HG02610 (cell line): Measurements from ENCODE around the gene PEX3.
A peak's percentile ranks its signal among the peaks of the same experiment; 100 is the strongest.
"Not testable (repeated sequence)": the region's sequence is repeated elsewhere in the genome, so short reads cannot be mapped to it uniquely, and the experiment has no call there.

Experiments used
- ATAC-seq: cut with Tn5 transposase; IDR thresholded peaks from one replicate; pipeline ENCODE4 v1.9.1; 2021; ENCODE audit warnings: mild to moderate bottlenecking, moderate library complexity; ENCODE audit not compliant: unreplicated experiment

Gene PEX3

DNA sequence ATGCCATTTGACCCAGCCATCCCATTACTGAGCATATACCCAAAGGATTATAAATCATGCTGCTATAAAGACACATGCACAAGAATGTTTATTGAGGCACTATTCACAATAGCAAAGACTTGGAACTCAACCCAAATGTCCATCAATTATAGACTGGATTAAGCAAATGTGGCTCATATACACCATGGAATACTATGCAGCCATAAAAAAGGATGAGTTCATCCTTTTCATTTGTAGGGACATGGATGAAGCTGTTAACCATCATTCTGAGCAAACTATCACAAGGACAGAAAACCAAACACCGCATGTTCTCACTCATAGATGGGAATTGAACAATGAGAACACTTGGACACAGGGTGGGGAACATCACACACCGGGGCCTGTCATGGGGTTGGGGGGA is 2.7 kb upstream of the PEX3 start:
- ATAC-seq = not testable (repeated sequence)

GRCh38 chr6:143449082-143449713 is 1.4 kb upstream of the PEX3 start:
- no peak for ATAC-seq

GRCh38 chr6:143449714-143450452 is 722 bp upstream of the PEX3 start:
- peak; percentile 1 for ATAC-seq

GRCh38 chr6:143451531-143451930 is 926 bp downstream of the PEX3 start:
- no peak for ATAC-seq

DNA sequence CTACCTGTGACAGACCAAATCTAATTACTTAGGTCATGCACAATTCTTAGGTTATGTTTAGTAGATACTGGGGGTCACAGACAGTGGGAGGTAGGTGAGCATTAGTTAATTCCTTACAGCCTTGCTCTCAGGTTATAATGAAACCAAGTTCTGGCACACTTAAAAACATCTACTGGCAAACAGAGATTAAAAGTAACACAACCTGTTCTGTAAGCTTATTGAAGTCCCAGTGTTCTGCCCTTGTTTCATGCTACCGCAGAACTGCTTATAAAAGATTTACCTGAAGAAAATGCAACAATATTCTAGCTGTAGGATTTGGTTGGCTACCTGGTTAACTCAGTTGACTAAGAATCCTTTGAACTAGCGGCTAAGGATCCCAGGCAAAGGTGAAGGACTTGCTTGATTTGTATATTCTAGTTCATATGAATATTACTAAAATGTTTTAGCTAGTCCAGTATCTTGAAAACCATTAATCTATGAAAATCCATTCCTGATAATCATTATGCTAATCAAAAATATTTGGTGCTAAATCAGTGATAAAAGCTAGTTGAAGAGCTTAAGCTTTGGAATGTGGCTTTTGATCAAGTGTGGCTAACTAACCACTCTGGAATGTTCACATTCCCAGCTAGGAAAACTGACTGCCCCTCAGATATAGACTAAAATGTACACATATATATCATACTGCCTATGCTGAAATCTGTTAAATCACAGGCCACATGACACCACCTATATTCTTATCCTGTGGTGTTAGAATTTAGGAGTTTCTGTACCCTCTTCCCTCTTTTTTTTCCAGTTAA is 7.2 kb downstream of the PEX3 start:
- no peak for ATAC-seq

DNA sequence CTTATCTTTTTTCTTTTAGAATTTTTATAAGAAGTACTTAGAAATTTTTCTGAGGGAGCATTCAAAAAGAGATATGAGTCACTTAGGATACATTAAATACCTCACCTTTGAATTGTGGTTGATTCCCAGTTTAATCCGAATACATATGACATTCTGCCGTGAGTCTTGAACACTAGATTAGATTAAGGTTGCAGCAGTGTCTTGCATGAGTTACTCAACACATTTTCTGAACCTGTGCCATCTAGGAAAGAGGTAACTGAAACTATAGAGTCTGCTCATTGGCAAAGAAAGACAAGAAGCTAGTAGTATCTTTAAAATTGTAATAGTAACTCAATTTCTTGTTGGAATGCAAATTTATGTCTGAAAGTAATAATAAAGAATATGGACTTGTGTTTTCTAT is 14.9 kb downstream of the PEX3 start:
- no peak for ATAC-seq

GRCh38 chr6:143468026-143468425 is 17.4 kb downstream of the PEX3 start:
- no peak for ATAC-seq

DNA sequence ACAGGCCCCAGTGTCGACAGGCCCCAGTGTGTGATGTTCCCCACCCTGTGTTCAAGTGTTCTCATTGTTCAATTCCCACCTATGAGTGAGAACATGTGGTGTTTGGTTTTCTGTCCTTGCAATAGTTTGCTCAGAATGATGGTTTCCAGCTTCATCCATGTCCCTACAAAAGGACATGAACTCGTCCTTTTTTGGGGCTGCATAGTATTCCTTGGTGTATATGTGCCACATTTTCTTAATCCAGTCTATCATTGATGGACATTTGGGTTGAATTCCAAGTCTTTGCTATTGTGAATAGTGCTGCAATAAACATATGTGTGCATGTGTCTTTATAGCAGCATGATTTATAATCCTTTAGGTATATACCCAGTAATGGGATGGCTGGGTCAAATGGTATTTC is 18.2 kb downstream of the PEX3 start:
- not testable (repeated sequence) for ATAC-seq

DNA sequence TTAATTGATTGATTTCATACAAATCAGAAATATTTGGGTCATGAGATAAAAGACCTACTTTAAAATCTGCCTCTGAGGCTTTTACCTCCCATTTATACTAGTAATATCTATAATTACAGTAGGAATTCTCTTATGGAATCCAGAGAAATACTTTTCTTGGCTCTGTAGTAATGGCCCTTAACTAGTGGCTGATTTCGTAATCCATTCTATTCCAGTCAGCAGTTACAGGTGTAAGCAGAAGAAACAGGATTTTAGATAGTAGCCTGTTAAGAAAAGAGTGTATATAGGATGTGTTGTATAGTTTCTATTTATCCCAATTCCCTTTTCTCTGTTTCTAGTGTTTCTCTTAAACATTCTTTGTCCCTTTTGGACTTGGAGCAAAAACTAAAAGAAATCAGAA is 21.2 kb downstream of the PEX3 start:
- no peak for ATAC-seq

DNA sequence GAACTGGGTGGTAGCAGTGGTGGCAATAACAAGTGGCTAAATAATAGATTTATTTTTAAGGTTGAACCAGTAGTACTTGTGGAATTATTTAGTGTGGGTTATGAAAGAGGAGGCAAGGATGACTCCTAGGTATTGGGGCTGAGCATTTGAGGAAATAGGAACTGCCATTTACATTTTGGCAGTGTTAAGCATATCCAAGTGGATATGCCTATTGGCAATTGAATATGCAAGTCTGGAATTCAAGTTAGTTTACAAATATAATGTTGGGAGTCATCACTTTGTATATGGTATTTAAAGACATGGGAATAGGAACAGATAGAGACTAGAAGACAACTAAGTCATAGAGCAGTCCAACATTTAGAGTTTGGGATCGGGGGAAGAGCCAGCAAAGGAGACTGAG is 25.9 kb downstream of the PEX3 start:
- no peak for ATAC-seq

- ATAC-seq = peak; percentile 71
Observed at GRCh38 chr6:143478479-143479062, 28.0 kb downstream of the PEX3 start.

- no peak for ATAC-seq
Observed at GRCh38 chr6:143482593-143482992, 32.0 kb downstream of the PEX3 start.

DNA sequence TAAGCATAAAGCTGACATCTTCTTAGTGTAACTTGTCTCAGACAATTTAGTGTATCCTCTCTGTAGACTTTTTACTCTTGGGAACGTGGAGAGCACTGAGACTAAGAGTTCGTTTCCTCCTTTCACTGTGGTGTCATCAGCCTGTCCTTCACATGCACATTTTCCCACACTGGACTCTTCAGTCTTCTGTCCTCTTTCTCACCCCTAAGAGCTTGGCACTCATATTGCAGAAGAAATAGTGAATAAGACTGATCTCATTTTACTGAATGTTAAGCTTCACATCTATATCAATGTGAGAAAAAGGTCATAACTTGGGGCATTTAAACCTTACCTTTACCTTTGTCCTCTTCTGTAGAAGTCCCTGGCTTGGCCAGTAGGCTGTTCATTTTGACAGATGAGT is 35.4 kb downstream of the PEX3 start:
- ATAC-seq = no peak

DNA sequence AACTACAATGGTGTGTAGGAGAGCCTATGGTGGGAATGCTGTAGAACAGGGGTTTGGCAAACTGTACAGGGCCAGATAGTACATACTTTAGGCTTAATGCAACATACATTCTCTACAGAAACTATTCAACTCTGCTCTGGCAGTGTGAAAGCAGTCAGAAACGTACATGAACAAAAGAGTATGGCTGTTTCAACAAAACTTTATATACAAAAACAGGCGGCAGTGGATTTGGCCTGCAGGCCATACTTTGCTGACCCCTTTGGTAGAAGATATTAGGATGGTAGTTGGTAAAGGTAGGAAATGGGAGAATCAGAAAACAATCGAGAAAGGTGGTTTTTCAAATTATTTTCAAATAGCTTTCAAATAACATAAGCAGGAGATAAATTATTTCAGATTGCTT is 36.1 kb downstream of the PEX3 start:
- ATAC-seq = no peak

DNA sequence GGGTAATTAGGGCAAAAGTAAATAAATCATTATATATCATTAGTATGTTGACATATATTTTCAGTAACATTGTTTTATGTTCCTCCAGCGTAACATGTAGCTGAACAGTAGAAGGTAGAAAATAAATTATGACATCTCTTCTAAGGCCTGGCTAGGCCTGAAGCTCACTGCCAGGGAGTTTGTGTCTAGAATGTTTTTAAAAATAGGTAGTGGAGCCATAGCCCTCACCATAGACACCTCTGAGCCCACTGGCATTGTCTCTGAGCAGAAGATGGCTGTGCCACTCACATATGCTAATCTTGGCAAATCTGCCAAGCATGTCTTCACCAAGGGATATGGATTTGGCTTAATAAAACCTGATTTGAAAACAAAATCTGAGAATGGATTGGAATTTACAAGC is 39.6 kb downstream of the PEX3 start:
- ATAC-seq = no peak

DNA sequence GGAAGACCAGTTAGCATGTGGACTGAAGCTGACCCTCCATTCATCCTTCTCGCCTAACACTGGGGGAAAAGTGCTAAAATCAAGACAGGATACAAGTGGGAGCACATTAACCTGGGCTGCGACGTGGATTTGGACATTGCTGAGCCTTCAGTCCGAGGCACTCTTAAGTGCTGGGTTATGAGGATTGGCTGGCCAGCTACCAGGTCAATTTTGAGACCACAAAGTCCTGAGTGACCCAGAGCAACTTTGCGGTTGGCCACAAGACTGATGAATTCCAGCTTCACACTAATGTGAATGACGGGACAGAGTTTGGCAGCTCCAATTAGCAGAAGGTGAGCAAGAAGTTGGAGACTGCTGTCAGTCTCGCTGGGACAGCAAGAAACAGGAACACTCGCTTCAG is 40.2 kb downstream of the PEX3 start:
- ATAC-seq = no peak

- no peak for ATAC-seq
Observed at GRCh38 chr6:143496974-143497373, 46.4 kb downstream of the PEX3 start.

DNA sequence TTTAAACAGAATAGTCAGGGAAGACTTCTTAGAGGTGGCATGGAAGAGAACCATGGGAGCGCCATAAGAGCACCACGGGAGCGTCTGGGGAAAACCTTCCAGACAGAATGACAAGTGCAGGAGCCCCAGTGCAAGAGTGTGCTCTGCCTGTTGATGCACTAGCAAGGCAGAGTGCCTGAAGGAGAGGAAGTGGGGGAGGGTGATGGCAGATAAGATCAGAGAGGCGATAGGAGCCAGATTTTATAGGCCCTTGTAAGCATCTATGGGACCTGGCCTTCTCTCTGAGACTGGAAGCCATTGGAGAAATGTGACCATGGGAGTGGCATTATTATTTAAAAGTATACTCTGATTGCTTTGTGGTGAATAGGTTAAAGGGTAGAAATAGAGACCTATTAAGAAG is 47.8 kb downstream of the PEX3 start:
- ATAC-seq = no peak

DNA sequence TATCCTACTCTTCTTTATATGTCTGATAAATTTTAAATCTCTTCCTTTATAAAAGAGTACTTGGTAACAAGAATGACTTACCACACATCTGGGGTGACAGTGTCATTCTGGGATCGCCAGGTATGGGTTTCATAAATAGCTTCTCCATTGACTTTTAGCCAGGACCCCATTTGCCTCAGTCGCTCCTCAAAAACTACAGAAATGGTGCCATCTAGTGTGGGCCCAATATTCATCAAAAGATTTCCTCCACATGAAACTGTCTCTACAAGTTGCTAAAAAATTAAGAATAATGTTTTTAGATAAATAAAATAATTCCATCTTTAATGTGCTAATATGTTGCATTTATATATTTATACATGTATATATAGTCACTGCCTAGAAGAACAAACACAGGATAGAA is 51.2 kb downstream of the PEX3 start:
- no peak for ATAC-seq

DNA sequence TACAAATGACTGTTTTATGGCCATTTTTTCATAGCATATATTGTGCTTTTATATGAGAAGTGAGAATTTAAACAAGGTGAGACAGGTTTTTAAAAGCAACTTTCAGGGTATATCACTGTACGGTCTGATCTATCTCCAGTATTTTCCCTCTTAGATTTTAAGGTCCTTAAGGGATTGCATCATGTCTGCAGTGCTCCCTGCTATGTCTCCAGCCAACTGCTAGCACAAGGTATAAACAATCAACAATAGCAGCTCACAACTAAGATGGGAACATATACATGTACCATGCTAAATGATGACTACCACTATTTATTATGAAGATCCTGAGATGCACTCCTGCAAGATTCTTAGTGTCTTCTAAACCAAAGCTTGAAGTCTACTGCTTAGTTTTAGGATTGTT is 53.8 kb downstream of the PEX3 start:
- no peak for ATAC-seq

GRCh38 chr6:143505111-143505510 is 54.5 kb downstream of the PEX3 start:
- ATAC-seq = no peak

DNA sequence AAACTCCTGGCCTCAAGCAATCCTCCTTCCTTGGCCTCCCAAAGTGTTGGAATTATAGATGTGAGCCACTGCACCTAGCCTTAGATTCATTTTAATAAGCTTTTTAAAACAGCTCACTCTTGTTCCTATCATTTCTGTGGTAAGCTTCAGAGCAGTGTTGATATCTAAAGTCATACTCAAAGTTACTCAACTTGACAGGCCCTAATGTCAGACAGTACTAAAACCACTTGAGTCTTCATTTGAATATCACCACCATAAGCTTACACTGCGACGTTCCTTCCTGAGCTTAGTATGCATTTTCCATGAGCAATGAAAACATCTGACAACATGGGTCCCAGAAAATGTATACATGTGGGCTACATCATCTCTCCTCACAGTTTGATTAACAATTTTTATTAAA is 54.9 kb downstream of the PEX3 start:
- no peak for ATAC-seq
